Loucy (cell line): ENCODE data around the gene ZNF699.

ENCODE experiments used
- CTCF ChIP-seq: fragments of 200-600 bp; sonication (generic); conservative IDR thresholded peaks from 2 replicates; pipeline ENCODE4 v1.5.1; 2014; ENCODE audit warnings: mild to moderate bottlenecking, antibody characterized with exemption, low read length
- EZH2phosphoT487 ChIP-seq: fragments of 200-600 bp; IDR thresholded peaks from 2 replicates; pipeline ENCODE4 v1.6.1; 2018; ENCODE audit warnings: antibody characterized with exemption, mild to moderate bottlenecking, moderate library complexity, borderline replicate concordance

GRCh38 chr19:9342610-9343304 is 33.1 kb upstream of the ZNF699 start:
- no peak for TF ChIP-seq CTCF
- TF ChIP-seq EZH2phosphoT487 = no peak
